Gastroesophageal sphincter (tissue), 4 donors: ENCODE results near the gene TANC1. TPM values are rescaled to one million over a fixed set of nuclear protein-coding genes. Genes with fewer than 3 reads are reported as not detected.

ENCODE experiments used
- ATAC-seq: fragments of 150-250 bp; one replicate; pipeline ENCODE4 v1.9.1; 2016; ENCODE audit warnings: mild to moderate bottlenecking, moderate library complexity
- H3K27ac ChIP-seq, 4 donors: fragments of 200-600 bp; sonication (generic) in 3 of 4; 1 replicate in 3 of 4; 2 replicates in 1 of 4; pipeline ENCODE4 v1.5.1; 2016 to 2019
- H3K27me3 ChIP-seq: fragments of 200-600 bp; sonication (generic); one replicate; pipeline ENCODE4 v1.5.1; 2019
- H3K36me3 ChIP-seq, 2 donors: fragments of 200-600 bp; sonication (generic); one replicate each; pipeline ENCODE4 v1.5.1; 2019; ENCODE audit warnings: control low read depth in 1 of 2
- H3K4me1 ChIP-seq, 3 donors: fragments of 200-600 bp; sonication (generic); 1 replicate in 2 of 3; 2 replicates in 1 of 3; pipeline ENCODE4 v1.5.1; 2016 to 2019; ENCODE audit warnings: control low read depth in 2 of 3
- H3K4me3 ChIP-seq, 2 donors: fragments of 200-600 bp; sonication (generic); one replicate each; pipeline ENCODE4 v1.5.1; 2019; ENCODE audit warnings: mild to moderate bottlenecking in 1 of 2, moderate library complexity in 1 of 2
- H3K9me3 ChIP-seq, 3 donors: fragments of 200-600 bp; sonication (generic); one replicate each; pipeline ENCODE4 v1.5.1; 2017 to 2019; ENCODE audit warnings: control low read depth in 2 of 3
- CTCF ChIP-seq, 4 experiments: fragments of 200-600 bp in 2 of 4; fragments of 450-650 bp in 2 of 4; sonication (generic) in 1 of 4; IDR thresholded peaks; one replicate each; pipeline ENCODE4 v1.5.1; 2017 to 2019; ENCODE audit warnings: antibody characterized with exemption in 4 of 4, mild to moderate bottlenecking in 2 of 4, moderate library complexity in 2 of 4
- EP300 ChIP-seq: sonication (generic); formaldehyde crosslinking; IDR thresholded peaks from one replicate; pipeline ENCODE4 v1.6.1; 2017; ENCODE audit warnings: antibody characterized with exemption, mild to moderate bottlenecking
- POLR2A ChIP-seq, 2 donors: fragments of 450-650 bp; IDR thresholded peaks; one replicate each; pipeline ENCODE4 v1.6.1; 2017; ENCODE audit warnings: antibody characterized with exemption in 2 of 2, mild to moderate bottlenecking in 2 of 2, moderate library complexity in 1 of 2
- POLR2AphosphoS5 ChIP-seq: sonication (generic); formaldehyde crosslinking; IDR thresholded peaks from one replicate; pipeline ENCODE4 v1.6.1; 2017; ENCODE audit warnings: antibody characterized with exemption
- WGBS, 2 donors: methylation state at CpG; one replicate each; pipeline ENCODE4 v1.1.5; 2018; ENCODE audit warnings: low coverage in 1 of 2; 5-methylcytosine and 5-hydroxymethylcytosine counted together
- total RNA-seq, 4 donors: library from RNA; depleted of rRNA; stranded (reverse); fragments of >200 nt; gene quantifications; one replicate each; pipeline ENCODE4 v1.1.0, GENCODE V29; 2016

TANC1 gene
- total RNA-seq, 4 donors from 2014 or later, result 37.4 to 66.5 (median 46.0) TPM

GRCh38 chr2:159133797-159134196 lies 165.4 kb downstream of the TANC1 start:
- Histone ChIP-seq H3K27ac (peak overlapping the region in 1 of 4 donors; percentile 77), H3K4me3 (no peak overlapping the region), H3K4me1 (peaks cover 10 to 83% (median 20%) of the 10 kb centered on the region in 3 donors), H3K27me3 (no peaks in the 10 kb centered on the region), H3K9me3 (no peaks in the 10 kb centered on the region), H3K36me3 (no peaks in the 10 kb centered on the region)
- TF ChIP-seq CTCF (IDR thresholded peaks at IDR 0.05) (no peak), EP300 (no peak), POLR2A (IDR thresholded peaks at IDR 0.05) (no peak), POLR2AphosphoS5 (no peak)
- no peak for ATAC-seq
- 28 to 40% methylated on average over 4 of the region's 4 CpGs for WGBS, 2 donors

GRCh38 chr2:159134979-159135378 lies 166.5 kb downstream of the TANC1 start:
- Histone ChIP-seq H3K9me3 (no peaks in the 10 kb centered on the region), H3K27ac (peak overlapping the region; percentile 77 to 86 (median 81)), H3K4me1 (peaks cover 10 to 78% (median 20%) of the 10 kb centered on the region in 3 donors), H3K4me3 (no peak overlapping the region), H3K27me3 (no peaks in the 10 kb centered on the region), H3K36me3 (no peaks in the 10 kb centered on the region)
- WGBS, 2 donors, result 72 to 81% methylated on average over 3 of the region's 3 CpGs
- no peak for TF ChIP-seq CTCF (IDR thresholded peaks at IDR 0.05)
- TF ChIP-seq POLR2A (IDR thresholded peaks at IDR 0.05), result no peak
- no peak for TF ChIP-seq EP300
- TF ChIP-seq POLR2AphosphoS5, result no peak
- ATAC-seq, result no peak

- Histone ChIP-seq H3K36me3 (no peaks in the 10 kb centered on the region), H3K27ac (peak overlapping the region; percentile 48 to 86 (median 78)), H3K4me3 (no peak overlapping the region), H3K4me1 (peaks cover 10 to 64% (median 20%) of the 10 kb centered on the region in 3 donors), H3K9me3 (no peaks in the 10 kb centered on the region), H3K27me3 (no peaks in the 10 kb centered on the region)
- ATAC-seq, result no peak
- 20 to 37% methylated on average over 1 to 3 of the region's 3 CpGs for WGBS, 2 donors
- TF ChIP-seq EP300 (no peak), CTCF (IDR thresholded peaks at IDR 0.05) (no peak), POLR2AphosphoS5 (no peak), POLR2A (IDR thresholded peaks at IDR 0.05) (no peak)
These were observed 168.0 kb downstream of the TANC1 start for GRCh38 chr2:159136391-159136790.

GRCh38 chr2:159137511-159138241 lies 169.2 kb downstream of the TANC1 start:
- no peak overlapping the region for H3K4me3 ChIP-seq
- no peaks in the 10 kb centered on the region for H3K27me3 ChIP-seq
- H3K36me3 ChIP-seq, result no peaks in the 10 kb centered on the region
- peak overlapping the region in 3 of 4 donors; percentile 21 to 60 (median 56) for H3K27ac ChIP-seq
- ATAC-seq, result no peak
- 26 to 72% methylated on average over 5 to 7 of the region's 9 CpGs for WGBS, 2 donors
- H3K4me1 ChIP-seq, result peaks cover 10 to 51% (median 13%) of the 10 kb centered on the region in 3 donors
- no peaks in the 10 kb centered on the region for H3K9me3 ChIP-seq
- TF ChIP-seq CTCF (IDR thresholded peaks at IDR 0.05) (no peak), EP300 (no peak), POLR2AphosphoS5 (no peak), POLR2A (IDR thresholded peaks at IDR 0.05) (no peak)

GRCh38 chr2:159138642-159139182 lies 170.3 kb downstream of the TANC1 start:
- no peak for ATAC-seq
- H3K4me1 ChIP-seq, result peaks cover 10 to 47% (median 13%) of the 10 kb centered on the region in 3 donors

More at GRCh38 chr2:159138642-159139182, 170.3 kb downstream of the TANC1 start:
- H3K9me3 ChIP-seq, result no peaks in the 10 kb centered on the region
- H3K27ac ChIP-seq, result no peak overlapping the region
- H3K36me3 ChIP-seq, result no peaks in the 10 kb centered on the region
- 86 to 89% methylated on average over 5 of the region's 5 CpGs for WGBS, 2 donors
- no peaks in the 10 kb centered on the region for H3K27me3 ChIP-seq
- H3K4me3 ChIP-seq, result no peak overlapping the region
- no peak for TF ChIP-seq POLR2AphosphoS5
- no peak for TF ChIP-seq POLR2A (IDR thresholded peaks at IDR 0.05)
- no peak for TF ChIP-seq CTCF (IDR thresholded peaks at IDR 0.05)
- no peak for TF ChIP-seq EP300
